GM18505 (cell line): ENCODE data around the gene TRIM6.
"Not testable (repeated sequence)": the region's sequence is repeated elsewhere in the genome, so short reads cannot be mapped to it uniquely, and the experiment has no call there.

Source experiments
- ATAC-seq: cut with Tn5 transposase; IDR thresholded peaks from one replicate; pipeline ENCODE4 v1.9.1; 2021; ENCODE audit not compliant: unreplicated experiment
- POLR2A ChIP-seq: IDR thresholded peaks from 4 replicates; pipeline ENCODE4 v1.6.1; 2011; ENCODE audit warnings: borderline replicate concordance; ENCODE audit not compliant: insufficient read depth, insufficient read length; ENCODE audit errors: extremely low read depth

TRIM6 gene

GRCh38 chr11:5581014-5581413 lies 15.4 kb upstream of the TRIM6 start:
- TF ChIP-seq POLR2A = no peak
- ATAC-seq = no peak

GRCh38 chr11:5584458-5584857 lies 12.0 kb upstream of the TRIM6 start:
- ATAC-seq = not testable (repeated sequence)

- ATAC-seq = not testable (repeated sequence)
These were observed 6.5 kb upstream of the TRIM6 start for GRCh38 chr11:5589906-5590305.

GRCh38 chr11:5591613-5592012 lies 4.8 kb upstream of the TRIM6 start:
- ATAC-seq = no peak

GRCh38 chr11:5592615-5593014 lies 3.8 kb upstream of the TRIM6 start:
- ATAC-seq = no peak
- TF ChIP-seq POLR2A = no peak

More at GRCh38 chr11:5591613-5592012, 4.8 kb upstream of the TRIM6 start:
- TF ChIP-seq POLR2A = no peak

GRCh38 chr11:5593146-5593545 lies 3.3 kb upstream of the TRIM6 start:
- no peak for TF ChIP-seq POLR2A
- ATAC-seq = no peak

- no peak for ATAC-seq
- TF ChIP-seq POLR2A = no peak
These were observed 1.5 kb downstream of the TRIM6 start for GRCh38 chr11:5597953-5598352.

GRCh38 chr11:5600374-5600851 lies 4.0 kb downstream of the TRIM6 start:
- TF ChIP-seq POLR2A = no peak
- ATAC-seq = peak; percentile 77

GRCh38 chr11:5602791-5603190 lies 6.4 kb downstream of the TRIM6 start:
- not testable (repeated sequence) for ATAC-seq

GRCh38 chr11:5603326-5603725 lies 6.9 kb downstream of the TRIM6 start:
- ATAC-seq = no peak
- TF ChIP-seq POLR2A = no peak

GRCh38 chr11:5604896-5605295 lies 8.5 kb downstream of the TRIM6 start:
- TF ChIP-seq POLR2A = no peak
- no peak for ATAC-seq

GRCh38 chr11:5605849-5606248 lies 9.4 kb downstream of the TRIM6 start:
- ATAC-seq = no peak
- no peak for TF ChIP-seq POLR2A

- TF ChIP-seq POLR2A = no peak
- no peak for ATAC-seq
These were observed 12.4 kb downstream of the TRIM6 start for GRCh38 chr11:5608808-5609207.

GRCh38 chr11:5610446-5610845 lies 14.0 kb downstream of the TRIM6 start:
- TF ChIP-seq POLR2A = no peak
- ATAC-seq = no peak

GRCh38 chr11:5611627-5612026 lies 15.2 kb downstream of the TRIM6 start:
- ATAC-seq = no peak
- no peak for TF ChIP-seq POLR2A
